ENCODE results near the gene RABGAP1.

GRCh38 chr9:123053046-123053445 lies 112.2 kb downstream of the RABGAP1 start:
- no peak for TF ChIP-seq CTCF (IDR thresholded peaks at IDR 0.05; ENCODE audit: low read length)
- no peak for TF ChIP-seq EZH2phosphoT487 (IDR thresholded peaks at IDR 0.05; ENCODE audit: low read length)
- TF ChIP-seq EZH2 (optimal IDR thresholded peaks at IDR 0.05; ENCODE audit: low read depth, low read length), result no peak
